HAP-1 (cell line): ENCODE data around the gene TREML4.
"Not testable (repeated sequence)": the region's sequence is repeated elsewhere in the genome, so short reads cannot be mapped to it uniquely, and the experiment has no call there.

Experiments used
- DNase-seq, 2 experiments: peaks; one replicate each; pipeline ENCODE4 v3.0.0-alpha.2; 2016 to 2020; ENCODE audit warnings: low spot score in 2 of 2
- H3K27me3 ChIP-seq: fragments of 250-450 bp; sonication (Bioruptor Pico); 2 replicates; pipeline ENCODE4 v1.5.1; 2020; ENCODE audit warnings: low read depth, mild to moderate bottlenecking, moderate library complexity
- H3K36me3 ChIP-seq: fragments of 250-450 bp; sonication (Bioruptor Pico); replicated peaks from 2 replicates; pipeline ENCODE4 v1.5.1; 2020; ENCODE audit warnings: mild to moderate bottlenecking
- H3K4me1 ChIP-seq: fragments of 250-450 bp; sonication (Bioruptor Pico); 2 replicates; pipeline ENCODE4 v1.5.1; 2020; ENCODE audit warnings: mild to moderate bottlenecking
- H3K4me3 ChIP-seq: fragments of 250-450 bp; sonication (Bioruptor Pico); 2 replicates; pipeline ENCODE4 v1.5.1; 2020; ENCODE audit warnings: mild to moderate bottlenecking, moderate library complexity
- H3K9me3 ChIP-seq: fragments of 250-450 bp; sonication (Bioruptor Pico); 2 replicates; pipeline ENCODE4 v1.5.1; 2020; ENCODE audit warnings: mild to moderate bottlenecking, moderate library complexity
- in situ Hi-C: fragments of 300-500 bp; cut with MboI; formaldehyde crosslinking; loops from 3 replicates; pipeline ENCODE4 v1.14.3; 2020; ENCODE audit warnings: low sequenced_read_pairs, inconsistent platforms, mixed read lengths

Gene TREML4

DNA sequence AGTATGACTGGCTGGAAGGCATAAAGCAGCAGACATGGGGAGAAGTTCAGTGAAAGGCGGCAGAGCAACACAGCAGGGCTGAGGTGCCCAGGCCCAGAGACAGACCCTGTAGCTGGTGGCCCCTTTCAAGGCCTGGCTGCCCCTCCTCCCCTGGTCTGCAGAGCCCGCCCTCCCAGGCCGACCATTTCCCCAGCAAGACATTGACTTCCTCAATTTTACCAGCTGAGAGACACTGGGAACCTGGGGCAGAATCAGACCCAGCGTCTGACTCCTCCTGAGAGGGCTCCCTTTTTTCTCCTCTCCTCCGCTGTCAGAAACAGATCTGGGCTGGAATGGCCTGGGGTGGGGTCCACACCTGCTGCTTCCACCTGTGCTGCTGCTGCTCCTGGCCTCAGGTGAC is at the start of gene TREML4:
TREML4 (plus strand) TSS at position 254 of the 400 bp plus-strand sequence; CDS start at position 333, 79 bp downstream.
- H3K27me3 ChIP-seq = peaks cover 4% of the 10 kb centered on the region; the same call in 1 of the 2 replicates
- in situ Hi-C loops = no loop called here
- H3K36me3 ChIP-seq = no peaks in the 10 kb centered on the region

DNA sequence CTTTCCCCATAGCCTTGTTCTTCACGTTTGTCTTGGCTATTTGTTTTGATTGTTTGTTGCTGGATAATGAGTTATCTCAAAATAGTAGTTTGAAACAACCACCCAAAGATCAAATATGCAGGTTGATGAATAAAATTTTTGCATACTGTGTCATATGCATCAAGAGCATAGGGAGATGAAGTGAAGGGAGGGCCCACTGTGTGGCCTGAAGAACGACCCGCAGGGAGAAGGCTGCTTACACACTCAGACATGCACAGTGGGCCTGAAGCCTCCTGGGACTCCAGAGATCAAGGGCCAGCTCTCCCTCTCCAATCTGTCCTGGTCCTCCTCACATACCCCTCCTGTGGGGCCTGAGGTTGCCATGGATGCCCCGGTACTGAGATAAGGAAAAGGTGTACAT is 49.0 kb upstream of the TREML4 start:
- no peak overlapping the region for H3K4me3 ChIP-seq
- in situ Hi-C loops = no loop called here
- DNase-seq = no peak

More for the DNA sequence above, at the start of gene TREML4:
- Histone ChIP-seq H3K4me1 (no peaks in the 10 kb centered on the region), H3K9me3 (no peaks in the 10 kb centered on the region), H3K4me3 (no peak within 1 kb of the TSS)
- DNase-seq = no peak

DNA sequence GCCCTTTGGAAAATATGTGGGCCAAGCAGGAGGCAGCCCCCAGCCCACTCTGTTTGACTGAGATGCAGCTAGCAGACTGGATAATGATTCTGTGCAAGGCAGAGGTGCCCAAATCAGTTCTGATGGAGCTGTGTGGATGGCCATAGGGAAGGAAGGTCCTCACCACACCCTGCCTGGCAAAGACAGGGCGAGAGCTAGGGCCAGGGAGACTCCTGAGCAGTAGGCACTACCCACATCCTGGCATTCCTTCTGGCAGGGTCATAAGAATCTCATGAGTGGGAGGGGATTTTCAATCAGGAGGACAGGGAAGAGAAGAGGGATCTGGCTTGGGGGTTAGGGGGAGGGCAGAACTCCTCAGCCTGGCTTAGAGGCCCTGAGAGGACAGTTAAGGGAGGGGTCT is 46.6 kb upstream of the TREML4 start:
- H3K27me3 ChIP-seq = peaks cover 2% of the 10 kb centered on the region; the same call in 1 of the 2 replicates
- in situ Hi-C loops = no loop called here
- no peaks in the 10 kb centered on the region for H3K4me1 ChIP-seq

More for the DNA sequence above, 49.0 kb upstream of the TREML4 start:
- H3K4me1 ChIP-seq = no peaks in the 10 kb centered on the region
- H3K9me3 ChIP-seq = no peaks in the 10 kb centered on the region
- H3K27me3 ChIP-seq = peaks cover 2% of the 10 kb centered on the region
- no peaks in the 10 kb centered on the region for H3K36me3 ChIP-seq

GRCh38 chr6:41182069-41183034 is 45.8 kb upstream of the TREML4 start:
- no peak overlapping the region for H3K4me3 ChIP-seq
- H3K4me1 ChIP-seq = no peaks in the 10 kb centered on the region

More for the DNA sequence above, 46.6 kb upstream of the TREML4 start:
- Histone ChIP-seq H3K4me3 (no peak overlapping the region), H3K9me3 (no peaks in the 10 kb centered on the region), H3K36me3 (no peaks in the 10 kb centered on the region)
- DNase-seq = no peak

GRCh38 chr6:41184761-41185160 is 43.4 kb upstream of the TREML4 start:
- DNase-seq = no peak
- Histone ChIP-seq H3K9me3 (0 out of 2 replicates have a peak, but pooled peaks cover 3% of the 10 kb centered on the region), H3K36me3 (no peaks in the 10 kb centered on the region), H3K4me1 (no peaks in the 10 kb centered on the region), H3K27me3 (no peaks in the 10 kb centered on the region), H3K4me3 (no peak overlapping the region)
- in situ Hi-C loops = no loop called here

More at GRCh38 chr6:41182069-41183034, 45.8 kb upstream of the TREML4 start:
- DNase-seq = peak; percentile 15 to 43
- no peaks in the 10 kb centered on the region for H3K36me3 ChIP-seq
- no peaks in the 10 kb centered on the region for H3K9me3 ChIP-seq
- in situ Hi-C loops = no loop called here
- peaks cover 2% of the 10 kb centered on the region; the same call in 1 of the 2 replicates for H3K27me3 ChIP-seq

GRCh38 chr6:41186031-41186562 is 42.1 kb upstream of the TREML4 start:
- no peak overlapping the region for H3K4me3 ChIP-seq
- no peaks in the 10 kb centered on the region for H3K27me3 ChIP-seq
- no peaks in the 10 kb centered on the region for H3K4me1 ChIP-seq
- DNase-seq = no peak
- 0 out of 2 replicates have a peak, but pooled peaks cover 3% of the 10 kb centered on the region for H3K9me3 ChIP-seq
- in situ Hi-C loops = no loop called here
- H3K36me3 ChIP-seq = no peaks in the 10 kb centered on the region

- H3K4me3 ChIP-seq = no peak overlapping the region
- in situ Hi-C loops = no loop called here
- no peaks in the 10 kb centered on the region for H3K36me3 ChIP-seq
- no peaks in the 10 kb centered on the region for H3K27me3 ChIP-seq
- H3K4me1 ChIP-seq = no peaks in the 10 kb centered on the region
- H3K9me3 ChIP-seq = 0 out of 2 replicates have a peak, but pooled peaks cover 3% of the 10 kb centered on the region
- DNase-seq = no peak
Measured at GRCh38 chr6:41187924-41188886, 39.9 kb upstream of the TREML4 start.

- H3K27me3 ChIP-seq, in situ Hi-C loops: not testable (repeated sequence)
Measured at GRCh38 chr6:41189046-41189445, 39.1 kb upstream of the TREML4 start.

DNA sequence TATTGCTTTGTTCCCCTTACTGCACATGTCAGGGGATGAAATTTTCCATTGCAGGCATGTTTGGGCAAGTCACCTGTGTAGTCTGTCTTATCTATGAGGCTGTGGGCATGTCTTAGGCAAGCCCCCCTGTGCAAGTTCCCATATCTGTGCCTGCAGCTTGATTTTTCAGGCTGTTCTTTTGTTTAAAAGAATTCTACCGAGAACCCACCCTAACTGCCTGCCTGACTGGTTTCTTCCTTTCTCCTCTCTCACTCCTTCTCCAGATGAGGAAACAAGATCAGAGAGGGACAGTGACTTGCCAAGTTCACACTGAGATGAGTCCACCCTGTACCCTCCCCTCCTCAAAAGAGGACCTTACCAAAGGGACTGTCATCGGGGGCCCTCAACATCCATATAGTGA is 38.2 kb upstream of the TREML4 start:
- Histone ChIP-seq H3K9me3 (0 out of 2 replicates have a peak, but pooled peaks cover 3% of the 10 kb centered on the region), H3K27me3 (no peaks in the 10 kb centered on the region), H3K36me3 (no peaks in the 10 kb centered on the region), H3K4me3 (no peak overlapping the region), H3K4me1 (no peaks in the 10 kb centered on the region)
- DNase-seq = no peak
- in situ Hi-C loops = no loop called here

More at GRCh38 chr6:41189046-41189445, 39.1 kb upstream of the TREML4 start:
- DNase-seq, H3K4me1 ChIP-seq, H3K36me3 ChIP-seq, H3K9me3 ChIP-seq, H3K4me3 ChIP-seq: not testable (repeated sequence)

DNA sequence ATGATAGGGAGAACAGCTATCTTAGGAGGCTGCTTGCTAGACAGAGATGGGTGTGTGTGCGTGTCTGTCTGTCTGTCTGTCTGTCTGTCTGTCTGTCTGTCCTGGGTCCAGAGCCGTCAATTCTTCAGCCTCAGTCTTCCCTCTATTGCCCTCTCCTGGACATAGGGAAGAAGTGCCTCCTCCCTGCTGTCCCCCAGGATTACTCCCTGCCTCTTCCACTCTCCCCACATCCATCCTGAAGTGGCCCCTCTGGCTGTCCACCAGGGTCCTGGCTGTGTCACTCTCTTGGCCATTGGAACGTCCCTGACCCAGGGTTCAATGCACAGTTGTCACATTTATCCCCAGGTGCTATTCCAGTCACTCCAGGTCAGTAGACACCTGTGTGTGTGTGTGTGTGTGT is 37.4 kb upstream of the TREML4 start:
- Histone ChIP-seq H3K4me3 (no peak overlapping the region), H3K9me3 (0 out of 2 replicates have a peak, but pooled peaks cover 3% of the 10 kb centered on the region), H3K4me1 (no peaks in the 10 kb centered on the region), H3K36me3 (no peaks in the 10 kb centered on the region), H3K27me3 (no peaks in the 10 kb centered on the region)
- in situ Hi-C loops = no loop called here
- no peak for DNase-seq

GRCh38 chr6:41191569-41191968 is 36.6 kb upstream of the TREML4 start:
- H3K4me3 ChIP-seq = no peak overlapping the region
- 0 out of 2 replicates have a peak, but pooled peaks cover 3% of the 10 kb centered on the region for H3K27me3 ChIP-seq
- no peaks in the 10 kb centered on the region for H3K4me1 ChIP-seq
- in situ Hi-C loops = no loop called here
- 0 out of 2 replicates have a peak, but pooled peaks cover 3% of the 10 kb centered on the region for H3K9me3 ChIP-seq
- no peaks in the 10 kb centered on the region for H3K36me3 ChIP-seq
- DNase-seq = peak in 1 of 2 experiments; percentile 48

- DNase-seq = no peak
- H3K36me3 ChIP-seq = no peaks in the 10 kb centered on the region
- H3K9me3 ChIP-seq = 0 out of 2 replicates have a peak, but pooled peaks cover 3% of the 10 kb centered on the region
- no peak overlapping the region for H3K4me3 ChIP-seq
- in situ Hi-C loops = no loop called here
- no peaks in the 10 kb centered on the region for H3K4me1 ChIP-seq
- peaks cover 3% of the 10 kb centered on the region; the same call in 1 of the 2 replicates for H3K27me3 ChIP-seq
Measured at GRCh38 chr6:41193171-41193734, 34.9 kb upstream of the TREML4 start.

GRCh38 chr6:41193884-41194283 is 34.3 kb upstream of the TREML4 start:
- Histone ChIP-seq H3K36me3 (no peaks in the 10 kb centered on the region), H3K27me3 (peaks cover 3% of the 10 kb centered on the region; the same call in 1 of the 2 replicates), H3K4me1 (no peaks in the 10 kb centered on the region), H3K9me3 (0 out of 2 replicates have a peak, but pooled peaks cover 3% of the 10 kb centered on the region), H3K4me3 (no peak overlapping the region)
- in situ Hi-C loops = no loop called here
- no peak for DNase-seq
